ENCODE data around the gene ISM2.
"Not testable (repeated sequence)": the region's sequence is repeated elsewhere in the genome, so short reads cannot be mapped to it uniquely, and the experiment has no call there.

Gene ISM2

DNA sequence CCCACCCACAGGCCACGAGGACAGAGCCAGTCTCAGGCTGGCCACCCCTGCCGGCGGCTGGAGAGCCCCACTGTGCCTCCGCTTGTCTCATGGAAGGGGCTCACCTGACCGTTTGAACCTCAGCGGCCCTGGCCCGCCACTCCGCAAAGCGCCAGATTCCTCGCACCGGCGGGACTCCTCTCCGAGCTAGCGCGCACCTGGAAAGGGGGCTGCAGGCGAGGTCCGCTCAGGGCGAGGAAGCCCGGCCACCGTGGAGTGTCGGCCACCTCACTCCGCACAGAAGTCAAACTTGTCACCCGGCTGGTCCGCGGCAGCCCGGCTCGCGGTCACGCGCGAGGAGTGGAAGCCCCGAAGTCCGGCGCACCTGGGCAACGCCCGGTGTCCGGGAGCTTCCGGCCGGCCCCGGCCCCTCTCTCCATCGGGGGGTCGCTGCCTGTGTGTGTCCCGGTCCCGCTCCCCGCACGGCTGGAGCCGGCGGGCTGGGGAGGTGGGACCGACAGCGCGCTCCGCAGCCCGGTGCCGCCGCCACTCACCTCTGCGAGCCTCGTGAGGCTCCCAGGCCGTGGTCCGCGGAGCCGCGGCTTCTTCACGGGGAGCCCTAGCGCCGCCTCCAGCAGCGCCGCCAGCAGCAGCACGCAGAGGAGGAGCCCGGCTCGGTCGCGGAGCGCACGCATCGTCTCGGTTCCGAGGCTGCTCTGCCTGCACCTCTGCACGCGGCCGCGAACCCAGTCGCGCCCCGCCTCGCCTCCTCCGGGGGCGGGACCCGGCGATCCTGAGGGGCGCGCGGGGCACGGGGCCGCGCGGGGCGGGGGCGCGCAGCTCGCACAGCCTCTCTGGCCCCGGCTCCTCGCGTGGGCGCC, at the start of gene ISM2:
Gene ISM2, minus strand, starts transcription at position 697 of the 860 bp plus-strand sequence. Its CDS starts 23 bp downstream, at position 674.
- Histone ChIP-seq H3K9ac (ENCODE audit: low read length) (no peak within 1 kb of the TSS), H3K4me1 (ENCODE audit: control insufficient read depth, low read depth, low read length) (no peaks in the 10 kb centered on the region), H3K36me3 (ENCODE audit: control insufficient read depth, low read depth, low read length) (no peaks in the 10 kb centered on the region), H3K27ac (ENCODE audit: low read length) (no peak within 1 kb of the TSS), H3K27me3 (ENCODE audit: control insufficient read depth, insufficient read depth, low read length) (peaks cover 43% of the 10 kb centered on the region), H3K9me3 (ENCODE audit: control insufficient read depth, low read depth, low read length) (no peaks in the 10 kb centered on the region), H3K4me3 (ENCODE audit: low read length) (peak within 1 kb of the TSS; percentile 56)

GRCh38 chr14:77547512-77548180, 49.0 kb upstream of the ISM2 start:
- Histone ChIP-seq H3K4me3 (ENCODE audit: low read length) (no peak overlapping the region), H3K36me3 (ENCODE audit: control insufficient read depth, low read depth, low read length) (peaks cover 16% of the 10 kb centered on the region)

GRCh38 chr14:77545171-77545570, 46.6 kb upstream of the ISM2 start:
- H3K27ac ChIP-seq (ENCODE audit: low read length); H3K4me1 ChIP-seq (ENCODE audit: control insufficient read depth, low read depth, low read length); H3K9me3 ChIP-seq (ENCODE audit: control insufficient read depth, low read depth, low read length); H3K4me3 ChIP-seq (ENCODE audit: low read length); H3K9ac ChIP-seq (ENCODE audit: low read length); H3K27me3 ChIP-seq (ENCODE audit: control insufficient read depth, insufficient read depth, low read length): not testable (repeated sequence)
- peaks cover 10% of the 10 kb centered on the region for H3K36me3 ChIP-seq (ENCODE audit: control insufficient read depth, low read depth, low read length)

More at GRCh38 chr14:77547512-77548180, 49.0 kb upstream of the ISM2 start:
- Histone ChIP-seq H3K27ac (ENCODE audit: low read length) (no peak overlapping the region), H3K27me3 (ENCODE audit: control insufficient read depth, insufficient read depth, low read length) (no peaks in the 10 kb centered on the region), H3K9me3 (ENCODE audit: control insufficient read depth, low read depth, low read length) (no peaks in the 10 kb centered on the region), H3K9ac (ENCODE audit: low read length) (no peak overlapping the region), H3K4me1 (ENCODE audit: control insufficient read depth, low read depth, low read length) (no peaks in the 10 kb centered on the region)

GRCh38 chr14:77544571-77544970, 46.0 kb upstream of the ISM2 start:
- Histone ChIP-seq H3K9ac (ENCODE audit: low read length) (no peak overlapping the region), H3K36me3 (ENCODE audit: control insufficient read depth, low read depth, low read length) (peaks cover 6% of the 10 kb centered on the region), H3K27me3 (ENCODE audit: control insufficient read depth, insufficient read depth, low read length) (no peaks in the 10 kb centered on the region), H3K27ac (ENCODE audit: low read length) (no peak overlapping the region), H3K4me3 (ENCODE audit: low read length) (no peak overlapping the region), H3K4me1 (ENCODE audit: control insufficient read depth, low read depth, low read length) (no peaks in the 10 kb centered on the region), H3K9me3 (ENCODE audit: control insufficient read depth, low read depth, low read length) (no peaks in the 10 kb centered on the region)

- Histone ChIP-seq H3K27me3 (ENCODE audit: control insufficient read depth, insufficient read depth, low read length) (no peaks in the 10 kb centered on the region), H3K4me1 (ENCODE audit: control insufficient read depth, low read depth, low read length) (no peaks in the 10 kb centered on the region), H3K9ac (ENCODE audit: low read length) (no peak overlapping the region), H3K4me3 (ENCODE audit: low read length) (no peak overlapping the region), H3K36me3 (ENCODE audit: control insufficient read depth, low read depth, low read length) (peaks cover 6% of the 10 kb centered on the region), H3K27ac (ENCODE audit: low read length) (no peak overlapping the region), H3K9me3 (ENCODE audit: control insufficient read depth, low read depth, low read length) (no peaks in the 10 kb centered on the region)
Measured at GRCh38 chr14:77543637-77544334, 45.2 kb upstream of the ISM2 start.

DNA sequence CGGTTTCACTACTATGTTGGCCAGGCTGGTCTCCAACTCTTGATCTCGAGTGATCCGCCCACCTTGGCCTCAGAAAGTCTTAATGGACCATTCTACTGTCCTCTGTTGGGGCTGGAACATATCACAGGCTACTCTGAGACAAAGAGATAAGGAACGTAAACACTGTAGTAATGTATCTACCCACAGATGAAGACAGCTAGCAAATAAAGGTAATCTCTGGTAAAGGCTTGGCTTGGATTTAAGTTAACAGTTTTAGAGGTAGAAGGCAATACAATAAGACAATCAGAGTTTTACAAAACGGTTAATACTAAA, 44.6 kb upstream of the ISM2 start:
- Histone ChIP-seq H3K27me3 (ENCODE audit: control insufficient read depth, insufficient read depth, low read length) (no peaks in the 10 kb centered on the region), H3K27ac (ENCODE audit: low read length) (no peak overlapping the region), H3K9ac (ENCODE audit: low read length) (no peak overlapping the region), H3K9me3 (ENCODE audit: control insufficient read depth, low read depth, low read length) (no peaks in the 10 kb centered on the region), H3K36me3 (ENCODE audit: control insufficient read depth, low read depth, low read length) (peaks cover under 1% of the 10 kb centered on the region), H3K4me1 (ENCODE audit: control insufficient read depth, low read depth, low read length) (no peaks in the 10 kb centered on the region), H3K4me3 (ENCODE audit: low read length) (no peak overlapping the region)

- no peaks in the 10 kb centered on the region for H3K27me3 ChIP-seq (ENCODE audit: control insufficient read depth, insufficient read depth, low read length)
- no peak overlapping the region for H3K9ac ChIP-seq (ENCODE audit: low read length)
- no peaks in the 10 kb centered on the region for H3K4me1 ChIP-seq (ENCODE audit: control insufficient read depth, low read depth, low read length)
- no peaks in the 10 kb centered on the region for H3K9me3 ChIP-seq (ENCODE audit: control insufficient read depth, low read depth, low read length)
- no peak overlapping the region for H3K27ac ChIP-seq (ENCODE audit: low read length)
- no peaks in the 10 kb centered on the region for H3K36me3 ChIP-seq (ENCODE audit: control insufficient read depth, low read depth, low read length)
- H3K4me3 ChIP-seq (ENCODE audit: low read length), result no peak overlapping the region
Measured at GRCh38 chr14:77542421-77543239, 44.0 kb upstream of the ISM2 start.

DNA sequence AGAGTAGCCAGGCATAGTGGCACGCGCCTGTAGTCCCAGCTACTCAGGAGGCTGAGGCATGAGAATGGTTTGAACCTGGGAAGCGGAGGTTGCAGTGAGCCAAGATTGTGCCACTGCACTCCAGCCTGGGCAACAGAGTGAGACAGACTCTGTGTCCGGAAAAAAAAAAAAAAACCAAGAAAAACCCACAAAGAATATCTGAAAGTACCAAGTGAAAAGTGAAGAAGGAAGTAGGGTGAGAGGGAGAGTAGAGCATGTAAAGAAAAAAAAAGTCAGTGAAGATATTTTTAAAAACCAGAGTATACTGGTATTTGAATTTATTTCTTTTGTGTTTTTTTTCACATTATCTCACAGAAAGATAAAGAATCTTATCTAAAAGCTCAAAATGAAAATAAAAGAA, 43.3 kb upstream of the ISM2 start:
- Histone ChIP-seq H3K4me3 (ENCODE audit: low read length) (no peak overlapping the region), H3K4me1 (ENCODE audit: control insufficient read depth, low read depth, low read length) (no peaks in the 10 kb centered on the region), H3K9me3 (ENCODE audit: control insufficient read depth, low read depth, low read length) (no peaks in the 10 kb centered on the region), H3K9ac (ENCODE audit: low read length) (no peak overlapping the region), H3K27ac (ENCODE audit: low read length) (no peak overlapping the region), H3K27me3 (ENCODE audit: control insufficient read depth, insufficient read depth, low read length) (no peaks in the 10 kb centered on the region), H3K36me3 (ENCODE audit: control insufficient read depth, low read depth, low read length) (no peaks in the 10 kb centered on the region)

DNA sequence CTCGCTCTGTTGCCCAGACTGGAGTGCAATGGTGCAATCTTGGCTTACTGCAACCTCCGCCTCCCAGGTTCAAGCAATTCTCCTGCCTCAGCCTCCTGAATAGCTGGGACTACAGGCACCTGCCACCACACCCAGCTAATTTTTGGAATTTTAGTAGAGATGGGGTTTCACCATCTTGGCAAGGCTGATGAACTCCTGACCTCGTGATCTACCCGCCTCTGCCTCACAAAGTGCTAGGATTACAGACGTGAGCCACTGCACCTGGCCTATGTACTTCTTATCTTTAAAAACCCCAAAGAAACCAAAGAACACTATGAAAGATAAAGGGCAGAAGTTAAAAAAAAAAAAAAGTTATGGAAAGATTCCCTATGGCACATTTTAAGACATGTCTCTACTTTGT, 38.3 kb upstream of the ISM2 start:
- H3K27me3 ChIP-seq (ENCODE audit: control insufficient read depth, insufficient read depth, low read length); H3K9ac ChIP-seq (ENCODE audit: low read length); H3K9me3 ChIP-seq (ENCODE audit: control insufficient read depth, low read depth, low read length); H3K4me1 ChIP-seq (ENCODE audit: control insufficient read depth, low read depth, low read length); H3K27ac ChIP-seq (ENCODE audit: low read length); H3K4me3 ChIP-seq (ENCODE audit: low read length); H3K36me3 ChIP-seq (ENCODE audit: control insufficient read depth, low read depth, low read length): not testable (repeated sequence)

GRCh38 chr14:77531071-77531470, 32.5 kb upstream of the ISM2 start:
- no peaks in the 10 kb centered on the region for H3K9me3 ChIP-seq (ENCODE audit: control insufficient read depth, low read depth, low read length)
- H3K9ac ChIP-seq (ENCODE audit: low read length), result no peak overlapping the region
- no peaks in the 10 kb centered on the region for H3K36me3 ChIP-seq (ENCODE audit: control insufficient read depth, low read depth, low read length)
- no peak overlapping the region for H3K4me3 ChIP-seq (ENCODE audit: low read length)
- H3K27me3 ChIP-seq (ENCODE audit: control insufficient read depth, insufficient read depth, low read length), result no peaks in the 10 kb centered on the region
- H3K4me1 ChIP-seq (ENCODE audit: control insufficient read depth, low read depth, low read length), result no peaks in the 10 kb centered on the region
- no peak overlapping the region for H3K27ac ChIP-seq (ENCODE audit: low read length)

GRCh38 chr14:77529963-77530362, 31.3 kb upstream of the ISM2 start:
- Histone ChIP-seq H3K4me1 (ENCODE audit: control insufficient read depth, low read depth, low read length) (no peaks in the 10 kb centered on the region), H3K9me3 (ENCODE audit: control insufficient read depth, low read depth, low read length) (no peaks in the 10 kb centered on the region), H3K9ac (ENCODE audit: low read length) (no peak overlapping the region), H3K36me3 (ENCODE audit: control insufficient read depth, low read depth, low read length) (no peaks in the 10 kb centered on the region), H3K27ac (ENCODE audit: low read length) (no peak overlapping the region), H3K4me3 (ENCODE audit: low read length) (no peak overlapping the region), H3K27me3 (ENCODE audit: control insufficient read depth, insufficient read depth, low read length) (no peaks in the 10 kb centered on the region)

Measured in iPS-18a (cell line).